Activated B cell treated with CpG ODN at 0.5 μM for 24 hours (primary cell): Measurements from ENCODE around the gene ZNF524. TPM values are rescaled to one million over a fixed set of nuclear protein-coding genes. Genes with fewer than 3 reads are reported as not detected.

Experiments
- ATAC-seq: fragments of 200-7000 bp; cut with Tn5 transposase; one replicate; pipeline ENCODE4 v1.10.0; 2021; ENCODE audit warnings: low read depth, mild to moderate bottlenecking, moderate library complexity
- CTCF ChIA-PET: fragments of 350-600 bp; sonication (Branson Sonifier 250); formaldehyde crosslinking; loops from one replicate; lab custom pipeline; 2021; ENCODE audit warnings: antibody characterized with exemption; lab: Charles Lee
- POLR2A ChIA-PET: fragments of 350-600 bp; sonication (Branson Sonifier 250); formaldehyde crosslinking; loops from one replicate; lab custom pipeline; 2021; ENCODE audit warnings: antibody characterized with exemption; lab: Charles Lee
- DNase-seq: peaks from one replicate; pipeline ENCODE4 v3.0.0; 2022
- H3K27ac Mint-ChIP-seq: one replicate; pipeline ENCODE4 v1.8.0; 2020; ENCODE audit warnings: mixed read lengths
- H3K27me3 Mint-ChIP-seq: one replicate; pipeline ENCODE4 v1.8.0; 2021; ENCODE audit warnings: mixed read lengths
- H3K36me3 Mint-ChIP-seq: one replicate; pipeline ENCODE4 v1.8.0; 2021; ENCODE audit warnings: low read depth, mixed read lengths
- H3K4me1 Mint-ChIP-seq: one replicate; pipeline ENCODE4 v1.8.0; 2021; ENCODE audit warnings: mixed read lengths
- H3K4me3 Mint-ChIP-seq: one replicate; pipeline ENCODE4 v1.8.0; 2020; ENCODE audit warnings: mild to moderate bottlenecking, mixed read lengths
- H3K9me3 Mint-ChIP-seq: one replicate; pipeline ENCODE4 v1.8.0; 2020; ENCODE audit warnings: mixed read lengths
- intact Hi-C: fragments of 100-400 bp; cut with micrococcal nuclease; formaldehyde crosslinking; loops from one replicate; pipeline ENCODE4 v1.15.1; 2024
- total RNA-seq: library from RNA; stranded (reverse); gene quantifications from 2 replicates; pipeline ENCODE4 v1.2.3, GENCODE V29; 2022
- TF ChIP-seq, protein P1 (sequence below): fragments of 200-600 bp; IDR thresholded peaks from one replicate; pipeline ENCODE4 v1.8.0; 2022; ENCODE audit warnings: antibody characterized with exemption, mild to moderate bottlenecking

ZNF524 gene
- total RNA-seq, 1 donor from 2014 or later = 16.1 TPM

DNA sequence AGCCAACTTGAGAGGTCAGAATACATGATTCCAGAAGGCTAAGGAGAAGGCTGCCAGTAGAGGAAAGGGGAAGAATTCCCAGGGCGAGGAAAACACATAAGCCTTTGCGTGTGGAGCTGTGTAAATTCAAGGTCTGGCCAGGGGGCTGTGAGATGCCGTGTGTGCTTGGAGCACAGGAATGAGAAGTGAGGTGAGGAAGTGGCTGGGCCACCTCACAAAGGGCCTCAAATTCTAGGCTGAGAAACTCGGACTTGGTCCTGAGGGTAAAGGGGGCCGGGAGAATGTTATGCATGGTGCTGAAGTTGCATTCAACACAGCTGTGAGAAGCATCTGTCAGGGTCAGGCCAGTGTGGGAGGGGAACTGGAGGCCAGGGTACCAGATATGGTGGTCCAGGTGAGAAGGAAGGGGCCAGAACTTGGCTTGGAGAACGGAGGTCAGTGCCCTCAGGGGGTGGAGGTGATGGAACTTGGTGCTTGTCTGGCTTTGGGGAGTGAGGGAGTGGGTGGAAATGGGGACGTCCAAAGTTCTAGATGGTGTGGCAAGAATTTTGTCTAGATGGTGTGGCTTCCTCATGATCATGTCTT lies 35.9 kb downstream of the ZNF524 start:
- DNase-seq = no peak
- H3K4me3 Mint-ChIP-seq = peak overlapping the region; percentile 100
- H3K27me3 Mint-ChIP-seq = no peaks in the 10 kb centered on the region
- intact Hi-C loops = loop anchor here (1.0 to 2.0 kb wide), 3 partner anchors 7 to 39 kb away; partner anchors contain the start of genes EPN1, FIZ1 and ZNF581
- ChIA-PET CTCF (interaction anchor here (0.7 to 1.9 kb wide), 2 partner anchors 17 to 124 kb away, joined by 3 to 4 read pairs; no protein-coding TSS in a partner anchor), POLR2A (interaction anchor here (0.9 to 5.2 kb wide), 7 partner anchors 12 to 160 kb away, joined by 3 to 55 read pairs (median 7); partner anchors contain the start of genes CCDC106, FIZ1, U2AF2 and ZNF524)
- peaks cover 3% of the 10 kb centered on the region for H3K9me3 Mint-ChIP-seq
- TF ChIP-seq, protein P1, sequence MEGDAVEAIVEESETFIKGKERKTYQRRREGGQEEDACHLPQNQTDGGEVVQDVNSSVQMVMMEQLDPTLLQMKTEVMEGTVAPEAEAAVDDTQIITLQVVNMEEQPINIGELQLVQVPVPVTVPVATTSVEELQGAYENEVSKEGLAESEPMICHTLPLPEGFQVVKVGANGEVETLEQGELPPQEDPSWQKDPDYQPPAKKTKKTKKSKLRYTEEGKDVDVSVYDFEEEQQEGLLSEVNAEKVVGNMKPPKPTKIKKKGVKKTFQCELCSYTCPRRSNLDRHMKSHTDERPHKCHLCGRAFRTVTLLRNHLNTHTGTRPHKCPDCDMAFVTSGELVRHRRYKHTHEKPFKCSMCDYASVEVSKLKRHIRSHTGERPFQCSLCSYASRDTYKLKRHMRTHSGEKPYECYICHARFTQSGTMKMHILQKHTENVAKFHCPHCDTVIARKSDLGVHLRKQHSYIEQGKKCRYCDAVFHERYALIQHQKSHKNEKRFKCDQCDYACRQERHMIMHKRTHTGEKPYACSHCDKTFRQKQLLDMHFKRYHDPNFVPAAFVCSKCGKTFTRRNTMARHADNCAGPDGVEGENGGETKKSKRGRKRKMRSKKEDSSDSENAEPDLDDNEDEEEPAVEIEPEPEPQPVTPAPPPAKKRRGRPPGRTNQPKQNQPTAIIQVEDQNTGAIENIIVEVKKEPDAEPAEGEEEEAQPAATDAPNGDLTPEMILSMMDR = no peak
- ATAC-seq = no peak
- peaks cover 26% of the 10 kb centered on the region for H3K36me3 Mint-ChIP-seq
- H3K27ac Mint-ChIP-seq = peak overlapping the region; percentile 100
- H3K4me1 Mint-ChIP-seq = peaks cover 65% of the 10 kb centered on the region

DNA sequence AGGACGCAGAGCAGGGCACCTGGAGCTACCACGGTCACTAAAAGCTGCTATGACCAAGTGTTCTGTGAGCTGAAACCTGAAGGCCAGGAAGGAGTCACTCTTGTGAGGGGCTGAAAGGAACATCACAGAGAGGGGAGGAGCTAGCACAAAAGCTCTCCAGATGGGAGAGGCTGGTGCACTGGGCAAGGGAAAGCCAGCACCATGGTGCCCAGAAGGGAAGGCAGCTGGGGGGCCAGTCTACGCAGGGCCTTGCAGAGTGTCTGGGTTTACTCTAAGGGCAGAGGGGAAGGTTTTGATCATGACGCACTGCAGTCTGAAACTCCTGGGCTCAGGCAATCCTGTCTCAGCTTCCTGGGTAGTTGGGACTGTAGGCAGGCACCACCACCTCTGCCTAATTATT lies 36.6 kb downstream of the ZNF524 start:
- TF ChIP-seq, protein P1 = no peak
- Mint-ChIP-seq H3K27me3 (no peaks in the 10 kb centered on the region), H3K36me3 (peaks cover 29% of the 10 kb centered on the region), H3K4me1 (peaks cover 67% of the 10 kb centered on the region), H3K9me3 (peaks cover 3% of the 10 kb centered on the region), H3K27ac (peak overlapping the region; percentile 100), H3K4me3 (peak overlapping the region; percentile 100)
- POLR2A ChIA-PET = interaction anchor here (0.6 to 5.2 kb wide), 6 partner anchors 12 to 160 kb away, joined by 3 to 55 read pairs (median 12); partner anchors contain the start of genes CCDC106, FIZ1, U2AF2 and ZNF524
- intact Hi-C loops = no loop called here
- ATAC-seq (no peak), DNase-seq (no peak)
- CTCF ChIA-PET = interaction anchor here (0.9 to 1.3 kb wide), 3 partner anchors 11 to 117 kb away, joined by 3 to 4 read pairs (median 3); no protein-coding TSS in a partner anchor

DNA sequence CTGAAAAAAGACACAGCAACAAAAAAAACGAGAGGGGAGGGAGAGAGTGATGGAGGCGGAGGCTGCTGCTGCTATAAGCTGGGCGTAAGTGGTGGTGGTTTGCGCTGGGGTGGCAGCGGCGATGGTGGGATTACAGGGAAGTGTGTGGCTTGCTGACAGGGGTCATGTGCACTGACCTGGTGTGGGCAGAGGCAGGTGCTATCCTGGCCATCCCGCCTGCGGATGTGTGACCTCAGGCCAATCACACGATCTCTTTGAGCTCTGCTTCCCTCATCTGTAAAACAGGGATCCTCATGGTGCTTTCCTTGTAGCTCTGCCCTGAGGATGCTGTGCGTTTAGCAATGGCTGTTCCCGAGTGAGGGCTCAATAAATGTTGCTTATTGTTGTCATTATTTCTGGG lies 37.4 kb downstream of the ZNF524 start:
- ChIA-PET CTCF (interaction anchor here (0.6 to 1.3 kb wide), 3 partner anchors 10 to 616 kb away, joined by 3 to 4 read pairs (median 3); no protein-coding TSS in a partner anchor), POLR2A (interaction anchor here (0.5 to 5.2 kb wide), 8 partner anchors 11 to 1174 kb away, joined by 3 to 55 read pairs (median 4); partner anchors contain the start of genes CCDC106, LENG9, U2AF2 and ZNF628)
- TF ChIP-seq, protein P1 = no peak
- Mint-ChIP-seq H3K4me1 (peaks cover 65% of the 10 kb centered on the region), H3K9me3 (peaks cover 3% of the 10 kb centered on the region), H3K36me3 (peaks cover 29% of the 10 kb centered on the region), H3K27ac (peak overlapping the region; percentile 32), H3K27me3 (no peaks in the 10 kb centered on the region), H3K4me3 (peak overlapping the region; percentile 60)
- ATAC-seq = no peak
- no peak for DNase-seq
- intact Hi-C loops = no loop called here

DNA sequence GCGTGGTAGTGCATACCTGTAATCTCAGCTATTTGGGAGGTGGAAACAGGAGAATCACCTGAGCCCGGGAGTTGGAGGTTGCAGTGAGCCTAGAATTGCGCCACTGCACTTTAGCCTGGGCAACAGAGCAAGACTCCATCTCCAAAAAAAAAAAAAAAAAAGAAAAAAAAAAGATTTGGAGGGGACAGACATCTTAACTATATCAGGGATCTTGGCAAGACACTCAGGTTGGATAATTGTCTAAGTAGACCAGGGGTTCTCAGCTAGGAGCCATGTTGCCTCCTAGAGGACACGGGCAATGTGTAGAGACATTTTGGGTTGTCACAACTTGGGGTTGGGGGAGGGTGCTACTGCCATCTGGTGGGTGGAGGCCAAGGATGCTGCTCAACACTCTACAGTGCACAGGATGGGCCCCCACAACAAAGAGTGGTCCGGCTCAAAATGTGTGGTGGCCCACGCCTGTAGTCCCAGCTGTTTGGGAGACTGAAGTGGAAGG lies 38.8 kb downstream of the ZNF524 start:
- ATAC-seq (no peak), DNase-seq (no peak)
- Mint-ChIP-seq H3K4me1 (peaks cover 74% of the 10 kb centered on the region), H3K9me3 (peaks cover 3% of the 10 kb centered on the region), H3K36me3 (peaks cover 33% of the 10 kb centered on the region), H3K27ac (peak overlapping the region; percentile 84), H3K4me3 (peak overlapping the region; percentile 64), H3K27me3 (no peaks in the 10 kb centered on the region)
- ChIA-PET POLR2A (interaction anchor here (0.7 to 5.2 kb wide), 5 partner anchors 10 to 482 kb away, joined by 3 to 55 read pairs (median 7); partner anchors contain the start of genes CCDC106, KMT5C and U2AF2), CTCF (no interaction called here)
- TF ChIP-seq, protein P1 = no peak
- intact Hi-C loops = no loop called here
